Measurements from ENCODE around the gene ZNF30.
"Not testable (repeated sequence)": the region's sequence is repeated elsewhere in the genome, so short reads cannot be mapped to it uniquely, and the experiment has no call there.

The ZNF30 gene

GRCh38 chr19:34959021-34959420 is 32.3 kb downstream of the ZNF30 start:
- FAIRE-seq (no peak), DNase-seq (ENCODE audit: insufficient read length, low spot score) (no peak)

GRCh38 chr19:34960103-34960805 is 33.6 kb downstream of the ZNF30 start:
- FAIRE-seq (peak; percentile 83), DNase-seq (ENCODE audit: insufficient read length, low spot score) (peak; percentile 61)

- FAIRE-seq: no peak
- no peak for DNase-seq (ENCODE audit: insufficient read length, low spot score)
Observed at GRCh38 chr19:34960940-34961679, 34.4 kb downstream of the ZNF30 start.

GRCh38 chr19:34961775-34962686 is 35.3 kb downstream of the ZNF30 start:
- no peak for DNase-seq (ENCODE audit: insufficient read length, low spot score)
- no peak for FAIRE-seq

GRCh38 chr19:34962687-34963572 is 36.2 kb downstream of the ZNF30 start:
- FAIRE-seq: no peak

GRCh38 chr19:34963573-34964406 is 37.1 kb downstream of the ZNF30 start, which contains the start of gene ZNF792:
Gene ZNF792, minus strand, starts transcription at chr19:34964229. Its CDS starts 567 bp downstream, at chr19:34963662.
- DNase-seq (ENCODE audit: insufficient read length, low spot score) (peak; percentile 62), FAIRE-seq (no peak)

More at GRCh38 chr19:34962687-34963572, 36.2 kb downstream of the ZNF30 start:
- DNase-seq (ENCODE audit: insufficient read length, low spot score): no peak

- FAIRE-seq (no peak), DNase-seq (ENCODE audit: insufficient read length, low spot score) (no peak)
Observed at GRCh38 chr19:34964598-34964997, 37.9 kb downstream of the ZNF30 start.

GRCh38 chr19:34965505-34965904 is 38.8 kb downstream of the ZNF30 start:
- FAIRE-seq; DNase-seq (ENCODE audit: insufficient read length, low spot score): not testable (repeated sequence)

- DNase-seq (ENCODE audit: insufficient read length, low spot score) (no peak), FAIRE-seq (no peak)
Observed at GRCh38 chr19:34967551-34967950, 40.8 kb downstream of the ZNF30 start.

GRCh38 chr19:34969721-34970120 is 43.0 kb downstream of the ZNF30 start:
- no peak for DNase-seq (ENCODE audit: insufficient read length, low spot score)
- FAIRE-seq: no peak

GRCh38 chr19:34970185-34970780 is 43.6 kb downstream of the ZNF30 start:
- not testable (repeated sequence) for DNase-seq (ENCODE audit: insufficient read length, low spot score); FAIRE-seq

- no peak for DNase-seq (ENCODE audit: insufficient read length, low spot score)
- no peak for FAIRE-seq
Observed at GRCh38 chr19:34972163-34972705, 45.5 kb downstream of the ZNF30 start.

- FAIRE-seq: no peak
- DNase-seq (ENCODE audit: insufficient read length, low spot score): no peak
Observed at GRCh38 chr19:34974646-34975045, 47.9 kb downstream of the ZNF30 start.

- DNase-seq (ENCODE audit: insufficient read length, low spot score) (no peak), FAIRE-seq (no peak)
Observed at GRCh38 chr19:34975056-34975455, 48.4 kb downstream of the ZNF30 start.

- DNase-seq (ENCODE audit: insufficient read length, low spot score): no peak
- no peak for FAIRE-seq
Observed at GRCh38 chr19:34976611-34977010, 49.9 kb downstream of the ZNF30 start.

GRCh38 chr19:34979819-34980640 is 53.3 kb downstream of the ZNF30 start:
- DNase-seq (ENCODE audit: insufficient read length, low spot score) (no peak), FAIRE-seq (no peak)

- no peak for FAIRE-seq
- no peak for DNase-seq (ENCODE audit: insufficient read length, low spot score)
Observed at GRCh38 chr19:34982275-34982674, 55.6 kb downstream of the ZNF30 start.

GRCh38 chr19:34983786-34984185 is 57.1 kb downstream of the ZNF30 start:
- no peak for DNase-seq (ENCODE audit: insufficient read length, low spot score)
- FAIRE-seq: no peak
